ENCODE data around the gene POU5F2.

Gene POU5F2

DNA sequence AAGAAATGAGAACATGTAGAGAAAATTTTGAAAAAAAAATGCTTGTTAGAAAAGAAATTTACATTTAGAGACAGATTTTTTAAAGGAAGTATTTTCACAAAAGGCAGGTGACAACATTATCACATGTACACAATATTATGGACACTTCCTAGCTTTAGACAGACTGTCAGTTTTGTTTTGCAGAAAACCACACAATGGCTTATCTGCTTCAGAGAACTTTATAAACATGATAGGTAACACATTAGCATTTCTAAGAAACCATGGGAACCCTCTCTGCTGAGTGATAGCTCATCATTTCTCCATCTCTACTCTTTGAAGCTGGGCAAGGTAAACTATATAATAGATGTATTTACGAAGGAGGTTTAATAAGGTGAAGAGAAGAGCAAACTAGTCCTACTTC lies 25.6 kb downstream of the POU5F2 start:
- peak in 1 of 4 experiments; percentile 2 for DNase-seq

DNA sequence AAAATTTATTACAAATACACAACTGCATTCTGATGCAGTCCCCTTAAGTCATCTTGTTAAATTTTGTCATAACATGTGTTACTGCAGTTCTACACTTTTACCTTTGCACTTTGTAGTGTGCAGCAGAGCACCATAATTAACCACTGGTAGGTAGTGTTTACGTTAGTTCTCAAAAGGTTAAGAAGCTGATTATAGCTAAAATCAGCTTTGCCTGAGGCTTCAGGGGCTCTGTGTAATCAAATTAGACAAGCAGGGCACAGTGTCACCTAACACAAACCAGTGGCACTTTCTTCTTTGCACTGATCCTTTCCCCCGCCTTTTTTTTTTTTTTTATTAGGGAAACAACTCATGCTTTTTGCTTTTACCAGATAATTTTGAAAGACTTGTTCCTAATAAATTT lies 26.1 kb downstream of the POU5F2 start:
- DNase-seq: no peak

DNA sequence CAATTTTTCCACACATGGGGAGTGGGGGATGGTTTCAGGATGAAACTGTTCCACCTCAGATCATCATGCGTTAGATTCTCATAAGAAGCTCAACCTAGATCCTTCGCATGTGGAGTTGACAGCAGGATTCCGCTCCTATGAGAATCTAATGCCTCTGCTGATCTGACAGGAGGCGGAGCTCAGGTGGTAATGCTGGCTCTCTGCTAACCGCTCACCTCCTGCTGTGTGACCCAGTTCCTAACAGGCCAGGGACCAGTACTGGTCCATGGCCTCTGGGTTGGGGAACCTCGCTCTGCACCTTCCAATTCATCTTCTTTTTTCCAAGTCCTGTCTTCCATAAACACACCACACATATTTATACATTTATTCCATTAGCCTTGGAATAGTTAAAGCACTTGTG lies 33.0 kb downstream of the POU5F2 start:
- DNase-seq: no peak

DNA sequence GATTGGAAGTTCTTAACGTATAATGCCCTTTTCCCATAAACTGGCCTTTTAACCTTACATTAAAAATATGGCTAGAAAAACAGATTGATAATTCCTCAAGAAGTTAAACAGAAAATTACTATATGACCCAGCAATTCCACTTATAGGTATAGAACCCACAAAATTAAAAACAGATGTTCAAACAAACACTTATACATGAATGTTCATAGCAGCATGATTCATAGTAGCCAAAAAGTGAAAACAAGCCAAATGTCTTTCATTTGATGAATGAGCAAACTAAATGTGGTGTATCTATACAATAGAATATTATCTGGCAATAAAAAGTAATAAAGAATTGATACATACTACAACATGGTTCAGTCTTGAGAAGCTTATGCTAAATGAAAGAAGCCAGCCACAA lies 35.5 kb downstream of the POU5F2 start:
- DNase-seq: no peak

DNA sequence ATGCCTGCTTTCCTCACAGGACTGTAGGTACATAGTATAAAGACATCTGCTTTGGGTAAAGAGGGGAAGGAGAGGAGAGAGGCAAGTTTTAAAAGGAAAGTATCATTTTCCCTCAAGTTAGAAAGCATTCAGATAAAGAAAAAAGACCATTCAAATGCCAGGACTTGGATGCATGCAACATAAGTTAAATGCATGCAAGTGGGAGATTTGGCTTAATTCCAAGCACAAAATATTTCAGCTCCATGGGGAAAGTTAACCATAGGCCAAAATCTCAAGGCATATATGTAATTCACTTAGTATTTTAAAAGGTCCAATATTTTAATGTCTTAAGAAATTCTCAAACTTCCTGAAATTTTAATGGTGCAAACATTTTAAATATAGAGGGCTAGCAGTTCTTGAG lies 36.4 kb downstream of the POU5F2 start:
- no peak for DNase-seq

DNA sequence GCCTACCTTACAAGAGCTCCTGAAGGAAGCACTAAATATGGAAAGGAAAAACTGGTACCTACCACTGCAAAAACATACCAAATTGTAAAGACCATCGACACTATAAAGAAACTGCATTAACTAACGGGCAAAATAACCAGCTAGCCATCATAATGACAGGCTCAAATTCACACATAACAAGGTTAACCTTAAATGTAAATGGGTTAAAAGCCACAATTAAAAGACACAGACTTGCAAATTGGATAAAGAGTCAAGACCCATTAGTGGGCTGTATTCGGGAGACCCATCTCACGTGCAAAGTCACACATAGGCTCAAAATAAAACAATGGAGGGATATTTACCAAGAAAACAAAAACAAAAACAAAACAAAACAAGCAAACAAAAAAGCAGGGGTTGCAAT lies 49.4 kb downstream of the POU5F2 start:
- no peak for DNase-seq

All from suppressor macrophage (primary cell).